Stimulated activated CD8-positive, alpha-beta memory T cell treated with anti-CD3 and anti-CD28 coated beads, Interleukin-2, amount 100 ng/mL, for 1 hour (primary cell): ENCODE measurements around the gene DFFB.

ENCODE experiments used
- DNase-seq, 2 donors: peaks; one replicate each; pipeline ENCODE4 v3.0.0-alpha.2; 2020; ENCODE audit warnings: low read depth in 2 of 2

Gene DFFB

GRCh38 chr1:3872546-3872945 lies 15.3 kb downstream of the DFFB start:
- no peak for DNase-seq

DNA sequence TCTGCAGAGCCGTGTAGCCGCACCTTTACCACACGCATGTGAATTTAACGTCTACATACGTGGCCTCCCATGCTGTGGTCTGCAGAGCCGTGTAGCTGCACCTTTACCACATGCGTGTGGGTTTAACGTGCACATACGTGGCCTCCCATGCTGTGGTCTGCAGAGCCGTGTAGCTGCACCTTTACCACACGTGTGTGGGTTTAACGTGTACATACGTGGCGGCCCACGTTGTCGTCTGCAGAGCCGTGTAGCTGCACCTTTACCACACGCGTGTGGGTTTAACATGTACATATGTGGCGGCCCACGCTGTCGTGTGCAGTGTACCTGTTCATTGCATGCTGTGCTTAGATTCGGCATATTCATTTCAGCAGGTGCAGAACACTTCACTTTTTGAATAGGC lies 17.5 kb downstream of the DFFB start:
- DNase-seq: no peak

GRCh38 chr1:3876716-3877115 lies 19.4 kb downstream of the DFFB start:
- no peak for DNase-seq

DNA sequence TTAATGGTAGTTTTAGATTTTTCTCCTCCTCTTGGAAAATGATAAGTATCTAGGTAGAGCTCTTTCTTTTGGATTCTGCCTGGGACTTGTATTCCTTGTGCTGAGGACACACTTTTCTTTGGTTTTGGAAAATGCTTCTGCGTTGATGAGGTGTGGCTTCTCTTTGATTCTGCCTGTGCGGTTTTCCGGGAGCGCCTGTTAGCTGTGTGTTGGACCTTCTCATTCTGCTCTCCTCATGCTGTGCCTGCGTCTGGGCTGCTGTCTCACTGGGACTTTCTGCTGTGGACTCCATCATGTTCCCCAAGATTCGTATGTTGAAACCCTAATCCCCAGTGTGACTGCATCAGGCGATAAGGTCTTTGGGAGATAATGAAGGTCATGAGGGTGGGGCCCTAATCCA lies 21.8 kb downstream of the DFFB start:
- no peak for DNase-seq

GRCh38 chr1:3879787-3880428 lies 22.6 kb downstream of the DFFB start:
- no peak for DNase-seq

DNA sequence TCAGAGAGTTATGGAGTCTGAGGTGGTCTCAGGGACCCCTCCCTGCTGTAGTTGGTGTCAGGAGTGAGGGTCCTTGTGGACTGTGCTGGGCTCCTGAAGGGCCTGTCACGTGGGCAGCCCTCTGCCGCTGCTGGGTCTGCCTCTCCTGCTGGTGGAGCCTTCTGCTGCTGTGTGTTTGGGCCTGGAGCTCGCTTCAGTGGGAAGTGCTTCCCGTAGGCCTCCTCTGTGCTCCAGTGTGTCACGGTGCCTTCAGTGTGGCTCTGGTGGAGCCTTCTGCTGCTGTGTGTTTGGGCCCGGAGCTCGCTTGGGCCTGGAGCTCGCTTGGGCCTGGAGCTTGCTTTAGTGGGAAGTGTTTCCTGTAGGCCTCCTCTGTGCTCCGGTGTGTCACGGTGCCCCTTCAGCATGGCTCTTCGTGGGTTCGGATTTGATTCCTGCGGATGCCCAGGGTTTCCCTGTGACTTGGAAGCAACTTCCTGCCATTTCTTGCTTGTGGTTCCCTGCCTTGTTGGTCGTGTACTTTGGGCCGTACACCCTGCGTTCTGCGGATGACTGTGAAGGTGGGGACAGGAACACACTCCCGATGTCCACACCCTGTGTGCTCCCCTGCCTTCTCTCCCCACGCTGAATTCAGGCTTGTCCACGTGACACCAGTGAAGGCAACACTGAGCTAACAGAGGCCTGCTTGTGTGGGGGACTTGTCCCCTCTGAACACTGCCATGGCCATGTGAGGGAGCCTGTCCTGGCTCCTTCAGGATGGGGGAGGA lies 23.3 kb downstream of the DFFB start:
- no peak for DNase-seq

GRCh38 chr1:3881193-3881480 lies 23.9 kb downstream of the DFFB start:
- DNase-seq: no peak

DNA sequence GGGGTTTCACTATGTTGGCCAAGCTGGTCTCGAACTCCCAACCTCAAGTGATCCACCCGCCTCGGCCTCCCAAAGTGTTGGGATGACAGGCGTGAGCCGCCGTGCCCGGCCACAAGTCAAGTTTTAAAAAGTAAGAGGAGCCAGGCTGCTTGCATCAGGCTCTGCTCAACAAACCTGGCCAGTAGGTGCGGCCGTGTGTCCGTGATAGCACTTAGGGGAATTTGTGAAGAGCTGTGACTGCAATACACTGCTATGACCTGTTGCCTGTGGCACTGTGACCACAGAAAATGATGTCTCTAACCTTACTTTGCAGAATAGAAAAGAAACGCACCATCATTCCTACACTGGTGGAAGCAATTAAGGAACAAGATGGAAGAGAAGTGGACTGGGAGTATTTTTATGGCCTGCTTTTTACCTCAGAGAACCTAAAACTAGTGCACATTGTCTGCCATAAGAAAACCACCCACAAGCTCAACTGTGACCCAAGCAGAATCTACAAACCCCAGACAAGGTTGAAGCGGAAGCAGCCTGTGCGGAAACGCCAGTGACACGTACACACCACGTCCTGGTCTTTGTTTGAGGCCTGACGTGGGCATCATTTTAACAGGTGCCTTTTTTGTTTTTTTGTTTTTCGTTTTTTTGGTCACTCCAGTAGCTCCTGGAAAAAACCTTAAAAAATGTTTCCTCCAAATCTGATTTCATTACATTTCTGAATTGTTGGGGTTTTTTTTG lies 26.1 kb downstream of the DFFB start:
- no peak for DNase-seq

DNA sequence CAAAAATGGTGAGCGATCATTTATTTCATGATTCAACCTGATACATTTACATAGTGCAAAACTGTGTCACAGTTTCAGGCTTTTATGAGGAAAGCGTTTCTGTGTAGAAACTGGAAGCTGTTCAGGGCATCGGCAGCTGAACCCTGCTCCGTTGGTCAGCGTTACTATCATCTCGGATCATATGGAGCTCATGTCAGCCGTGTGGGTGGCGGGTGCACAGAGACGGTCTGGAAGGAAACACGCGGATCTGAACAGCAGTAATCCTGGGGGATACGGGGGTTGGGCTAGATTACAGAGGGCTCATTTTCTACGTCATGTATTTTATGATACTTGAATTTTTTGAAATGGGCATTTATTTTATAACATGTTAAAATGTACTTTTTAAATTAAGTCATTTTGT lies 27.7 kb downstream of the DFFB start:
- no peak for DNase-seq

DNA sequence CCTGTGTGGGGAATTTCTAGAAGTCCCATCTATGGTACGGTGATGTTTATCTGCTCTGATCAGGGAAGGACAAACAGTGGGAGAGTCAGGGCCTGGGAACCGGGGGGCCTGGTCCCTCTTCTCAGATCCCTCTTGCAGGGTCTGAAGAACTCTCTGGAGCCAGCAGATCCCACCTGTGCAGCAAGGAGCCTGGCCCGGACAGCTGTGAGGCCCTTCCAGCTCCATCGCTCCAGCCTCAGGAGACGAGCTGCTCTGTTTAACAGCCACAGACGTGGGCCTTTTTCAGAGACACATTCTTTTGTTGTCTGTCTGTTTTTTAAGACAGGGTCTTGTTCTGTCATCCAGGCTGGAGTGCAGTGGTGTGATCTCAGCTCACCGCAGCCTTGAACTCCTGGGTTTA lies 28.3 kb downstream of the DFFB start:
- DNase-seq: no peak

DNA sequence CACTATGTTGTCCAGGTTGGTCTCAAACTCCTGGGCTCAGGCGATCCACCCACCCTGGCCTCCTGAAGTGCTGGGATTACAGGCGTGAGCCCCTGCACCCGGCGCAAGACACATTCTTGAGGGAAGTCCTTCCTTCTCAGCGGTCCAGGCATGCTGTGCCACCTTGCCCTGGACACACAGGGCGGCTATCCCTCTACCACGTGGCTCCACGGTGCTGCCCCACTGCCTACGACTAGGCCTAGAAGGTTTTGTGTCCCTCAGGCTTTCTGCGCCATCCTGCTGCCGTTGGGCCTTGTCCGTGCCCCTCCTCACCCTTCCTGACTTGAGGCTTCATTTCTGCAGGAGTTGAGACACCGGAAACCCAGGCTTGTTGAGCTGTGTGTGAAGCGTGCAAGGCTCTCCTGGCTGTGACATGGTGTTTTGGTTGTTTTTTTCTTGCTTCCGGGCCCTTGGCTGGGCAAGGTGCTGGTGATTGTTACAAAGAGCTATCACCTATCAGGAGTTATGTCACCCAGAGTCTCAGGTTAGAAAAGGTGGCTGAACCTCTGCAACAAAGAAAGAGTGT lies 28.9 kb downstream of the DFFB start:
- no peak for DNase-seq

GRCh38 chr1:3886691-3887090 lies 29.4 kb downstream of the DFFB start:
- no peak for DNase-seq

- no peak for DNase-seq
Measured at GRCh38 chr1:3888301-3888700, 31.0 kb downstream of the DFFB start.

DNA sequence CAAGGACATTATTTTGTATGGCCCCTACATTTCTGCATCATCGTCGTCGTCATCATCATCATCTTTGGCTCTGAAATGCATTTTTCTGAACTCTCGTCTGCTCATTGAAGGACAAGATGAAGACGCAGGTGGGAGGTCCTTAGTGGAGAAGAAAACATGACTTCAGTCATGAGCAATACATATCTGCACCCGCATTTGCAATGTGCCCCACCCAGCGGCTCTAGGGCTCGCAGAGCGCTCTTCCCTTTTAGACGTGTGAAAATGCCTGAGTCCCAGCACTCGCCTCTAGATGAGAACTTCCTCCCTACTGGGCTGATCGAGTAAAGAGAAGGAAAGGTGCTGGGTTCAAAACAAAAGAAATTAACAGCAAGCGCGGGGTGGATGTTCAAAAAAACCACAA lies 32.7 kb downstream of the DFFB start:
- no peak for DNase-seq

GRCh38 chr1:3890389-3891328 lies 33.4 kb downstream of the DFFB start:
- no peak for DNase-seq

GRCh38 chr1:3891329-3891865 lies 34.1 kb downstream of the DFFB start:
- no peak for DNase-seq

GRCh38 chr1:3892748-3893147 lies 35.5 kb downstream of the DFFB start:
- DNase-seq: no peak

DNA sequence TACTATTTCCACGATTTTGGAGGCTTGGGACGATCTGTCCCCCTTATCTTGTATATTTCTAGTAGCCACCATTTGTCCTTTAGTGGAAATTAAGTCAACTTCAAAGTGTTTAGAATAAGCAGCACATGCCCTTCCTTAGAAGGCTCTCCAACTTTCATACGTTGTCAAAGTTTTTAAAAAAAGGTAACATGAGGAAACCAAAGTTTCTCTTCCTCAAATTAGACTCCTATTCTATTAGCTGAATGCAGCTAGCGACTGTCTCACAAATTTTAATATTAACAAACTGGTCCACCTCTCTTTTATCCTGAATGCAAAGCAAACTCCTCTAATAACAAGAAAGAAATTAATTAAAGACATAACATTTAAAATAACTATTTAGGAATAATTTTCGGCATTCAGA lies 35.9 kb downstream of the DFFB start:
- no peak for DNase-seq

DNA sequence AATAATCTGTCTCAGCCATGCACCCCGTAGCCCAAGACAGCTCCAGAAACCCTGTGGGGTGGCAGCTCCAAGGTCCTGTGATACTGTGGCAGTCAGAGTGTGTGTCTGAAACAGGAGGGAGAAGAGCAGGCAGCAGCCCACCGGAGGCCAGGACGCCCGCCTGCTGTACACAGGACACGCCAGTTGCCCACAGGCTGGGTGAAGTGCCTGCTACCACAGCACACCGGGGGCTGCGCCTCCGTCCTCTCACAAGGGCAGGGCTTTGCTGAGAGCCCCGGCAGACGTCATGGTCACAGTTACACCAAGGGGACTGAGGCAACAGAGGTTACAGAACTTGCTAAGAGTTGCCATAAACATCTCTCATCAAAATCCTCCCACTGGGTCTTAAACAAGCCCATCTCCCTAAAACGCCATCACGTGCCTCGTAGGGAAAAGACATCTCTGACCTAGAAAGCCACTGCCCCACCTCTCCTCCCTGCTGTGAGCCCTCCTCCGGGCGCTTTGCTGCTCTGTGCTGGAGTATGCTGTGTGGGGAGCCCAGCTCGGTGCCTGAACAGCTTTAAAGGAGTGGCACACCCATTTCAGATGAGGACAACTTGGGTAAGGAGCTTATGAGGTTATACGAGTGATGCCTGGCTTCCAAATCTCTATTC lies 37.5 kb downstream of the DFFB start:
- no peak for DNase-seq

GRCh38 chr1:3895279-3895950 lies 38.1 kb downstream of the DFFB start:
- no peak for DNase-seq
